LNCAP (cell line): ENCODE results near the gene FGGY.

Experiments
- TF ChIP-seq, protein P1 (sequence below): fragments of 450-650 bp; IDR thresholded peaks from 2 replicates; pipeline ENCODE4 v1.5.1; 2017; ENCODE audit warnings: mild to moderate bottlenecking

The FGGY gene

GRCh38 chr1:59384443-59384842, 87.5 kb downstream of the FGGY start:
- TF ChIP-seq, protein P1, sequence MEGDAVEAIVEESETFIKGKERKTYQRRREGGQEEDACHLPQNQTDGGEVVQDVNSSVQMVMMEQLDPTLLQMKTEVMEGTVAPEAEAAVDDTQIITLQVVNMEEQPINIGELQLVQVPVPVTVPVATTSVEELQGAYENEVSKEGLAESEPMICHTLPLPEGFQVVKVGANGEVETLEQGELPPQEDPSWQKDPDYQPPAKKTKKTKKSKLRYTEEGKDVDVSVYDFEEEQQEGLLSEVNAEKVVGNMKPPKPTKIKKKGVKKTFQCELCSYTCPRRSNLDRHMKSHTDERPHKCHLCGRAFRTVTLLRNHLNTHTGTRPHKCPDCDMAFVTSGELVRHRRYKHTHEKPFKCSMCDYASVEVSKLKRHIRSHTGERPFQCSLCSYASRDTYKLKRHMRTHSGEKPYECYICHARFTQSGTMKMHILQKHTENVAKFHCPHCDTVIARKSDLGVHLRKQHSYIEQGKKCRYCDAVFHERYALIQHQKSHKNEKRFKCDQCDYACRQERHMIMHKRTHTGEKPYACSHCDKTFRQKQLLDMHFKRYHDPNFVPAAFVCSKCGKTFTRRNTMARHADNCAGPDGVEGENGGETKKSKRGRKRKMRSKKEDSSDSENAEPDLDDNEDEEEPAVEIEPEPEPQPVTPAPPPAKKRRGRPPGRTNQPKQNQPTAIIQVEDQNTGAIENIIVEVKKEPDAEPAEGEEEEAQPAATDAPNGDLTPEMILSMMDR = no peak

GRCh38 chr1:59388191-59388590, 91.3 kb downstream of the FGGY start:
- TF ChIP-seq, protein P1 = no peak

DNA sequence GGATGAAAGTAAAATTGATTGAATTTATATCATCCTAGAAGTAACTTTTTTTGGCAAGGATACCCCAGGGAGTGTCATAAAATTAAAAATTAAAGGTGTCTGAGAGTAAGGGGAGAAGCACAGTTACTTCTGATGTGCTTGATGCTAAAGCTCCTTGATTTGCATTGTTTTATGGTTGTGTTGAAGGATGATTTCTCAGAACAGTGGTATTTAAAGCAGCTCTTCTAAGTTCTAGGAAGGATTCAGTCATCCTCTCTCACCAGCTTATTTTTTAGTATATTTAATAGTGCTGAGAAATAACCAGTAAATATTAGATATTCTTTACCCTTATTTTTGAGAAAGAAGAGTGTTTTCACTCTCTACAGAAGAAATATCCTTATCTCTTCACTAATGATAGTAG, 93.0 kb downstream of the FGGY start:
- TF ChIP-seq, protein P1 = no peak

DNA sequence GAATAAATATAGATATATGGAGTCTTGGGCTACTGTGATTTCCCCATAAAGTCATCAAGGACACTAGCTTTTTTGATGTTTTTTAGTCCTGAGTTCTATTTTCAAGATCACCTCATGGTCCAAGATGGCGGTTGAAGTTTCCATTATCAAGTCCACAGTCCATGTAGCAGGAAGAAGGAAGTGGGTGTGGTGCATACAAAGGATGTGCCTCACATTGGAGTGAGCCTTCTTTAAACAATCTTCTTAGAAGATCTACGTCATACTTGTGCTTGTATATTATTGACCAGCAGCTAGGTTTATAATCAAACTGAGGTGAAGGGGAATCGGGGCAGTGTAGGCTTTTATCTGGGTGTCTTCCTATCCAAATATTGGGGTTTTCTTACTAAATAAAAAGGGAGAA, 93.4 kb downstream of the FGGY start:
- TF ChIP-seq, protein P1 = no peak

- TF ChIP-seq, protein P1 = no peak
Measured at GRCh38 chr1:59391212-59392179, 94.6 kb downstream of the FGGY start.

- TF ChIP-seq, protein P1 = no peak
Measured at GRCh38 chr1:59393211-59394180, 96.6 kb downstream of the FGGY start.

GRCh38 chr1:59394706-59395425, 98.0 kb downstream of the FGGY start:
- TF ChIP-seq, protein P1 = no peak
